DND-41 (cell line): Measurements from ENCODE around the gene EYA2.

ENCODE experiments used
- ATAC-seq: fragments of 200-7000 bp; cut with Tn5 transposase; 3 replicates; pipeline ENCODE4 v1.9.1; 2021; ENCODE audit warnings: low read depth; ENCODE audit not compliant: insufficient read depth
- DNase-seq: peaks from one replicate; pipeline ENCODE4 v3.0.0-alpha.2; 2020
- H2AFZ ChIP-seq: 2 replicates; pipeline ENCODE4 v1.6.0; 2012; ENCODE audit warnings: low read depth, low read length
- H3K27ac ChIP-seq: 2 replicates; pipeline ENCODE4 v1.5.1; 2012; ENCODE audit warnings: low read length, inconsistent platforms
- H3K27me3 ChIP-seq: fragments of 200-600 bp; sonication (generic); 2 replicates; pipeline ENCODE4 v1.6.0; 2012; ENCODE audit warnings: low read length, mild to moderate bottlenecking, inconsistent platforms; ENCODE audit not compliant: insufficient read depth, poor library complexity
- H3K36me3 ChIP-seq: 2 replicates; pipeline ENCODE4 v1.5.1; 2012; ENCODE audit warnings: low read length, inconsistent platforms; ENCODE audit not compliant: insufficient read depth
- H3K4me1 ChIP-seq: 2 replicates; pipeline ENCODE4 v1.5.1; 2012; ENCODE audit warnings: mild to moderate bottlenecking, low read length; ENCODE audit not compliant: insufficient read depth
- H3K4me2 ChIP-seq: 2 replicates; pipeline ENCODE4 v1.6.0; 2012; ENCODE audit warnings: mild to moderate bottlenecking, moderate library complexity, low read length, inconsistent platforms; ENCODE audit not compliant: insufficient read depth
- H3K4me3 ChIP-seq, 2 experiments: fragments of 200-600 bp in 1 of 2; shearing (Covaris generic) in 1 of 2; 2 replicates each; pipeline ENCODE4 v1.5.1; 2012 to 2016; ENCODE audit warnings: inconsistent platforms in 2 of 2, low read length in 2 of 2, mild to moderate bottlenecking in 2 of 2, low read depth in 1 of 2, moderate library complexity in 1 of 2
- H3K79me2 ChIP-seq: 2 replicates; pipeline ENCODE4 v1.6.0; 2012; ENCODE audit warnings: low read length, inconsistent platforms; ENCODE audit not compliant: insufficient read depth
- H3K9ac ChIP-seq: 2 replicates; pipeline ENCODE4 v1.6.0; 2012; ENCODE audit warnings: low read depth, mild to moderate bottlenecking, inconsistent platforms, low read length, moderate library complexity
- H3K9me3 ChIP-seq: 2 replicates; pipeline ENCODE4 v1.5.1; 2012; ENCODE audit warnings: low read length, moderate library complexity, mild to moderate bottlenecking, inconsistent platforms; ENCODE audit not compliant: insufficient read depth, severe bottlenecking
- H4K20me1 ChIP-seq: 2 replicates; pipeline ENCODE4 v1.6.0; 2012; ENCODE audit warnings: low read length; ENCODE audit not compliant: insufficient read depth
- EZH2 ChIP-seq: IDR thresholded peaks from 3 replicates; pipeline ENCODE4 v1.6.1; 2012; ENCODE audit warnings: borderline replicate concordance, low read depth, mild to moderate bottlenecking, moderate library complexity, low read length, inconsistent platforms; ENCODE audit not compliant: severe bottlenecking
- TF ChIP-seq, protein P1 (sequence below): IDR thresholded peaks from 2 replicates; pipeline ENCODE4 v1.5.1; 2012; ENCODE audit warnings: borderline replicate concordance, low read length, moderate library complexity, mild to moderate bottlenecking; ENCODE audit not compliant: poor library complexity, severe bottlenecking; ENCODE audit errors: extremely low read depth

The EYA2 gene

DNA sequence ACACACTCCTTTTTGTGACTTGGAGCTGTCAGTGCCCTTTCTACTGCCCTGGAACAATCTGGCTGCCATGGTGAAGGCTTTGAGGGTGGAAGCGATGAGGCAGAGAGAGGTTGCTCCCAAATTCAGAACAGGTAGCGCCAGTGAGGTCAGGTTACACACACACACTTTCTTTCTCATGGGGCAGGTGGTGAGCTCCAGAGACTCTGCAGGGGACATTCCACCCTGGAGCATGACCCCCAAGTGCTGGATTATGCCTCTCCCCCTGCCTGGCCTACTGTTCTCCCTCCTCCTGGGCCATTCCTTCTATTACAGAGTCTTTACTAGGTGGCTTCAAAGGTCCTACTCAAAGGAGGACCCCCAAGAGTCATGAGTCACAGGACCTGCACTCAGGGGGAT is 98.0 kb downstream of the EYA2 start:
- no peaks in the 10 kb centered on the region for H3K36me3 ChIP-seq
- TF ChIP-seq, protein P1, sequence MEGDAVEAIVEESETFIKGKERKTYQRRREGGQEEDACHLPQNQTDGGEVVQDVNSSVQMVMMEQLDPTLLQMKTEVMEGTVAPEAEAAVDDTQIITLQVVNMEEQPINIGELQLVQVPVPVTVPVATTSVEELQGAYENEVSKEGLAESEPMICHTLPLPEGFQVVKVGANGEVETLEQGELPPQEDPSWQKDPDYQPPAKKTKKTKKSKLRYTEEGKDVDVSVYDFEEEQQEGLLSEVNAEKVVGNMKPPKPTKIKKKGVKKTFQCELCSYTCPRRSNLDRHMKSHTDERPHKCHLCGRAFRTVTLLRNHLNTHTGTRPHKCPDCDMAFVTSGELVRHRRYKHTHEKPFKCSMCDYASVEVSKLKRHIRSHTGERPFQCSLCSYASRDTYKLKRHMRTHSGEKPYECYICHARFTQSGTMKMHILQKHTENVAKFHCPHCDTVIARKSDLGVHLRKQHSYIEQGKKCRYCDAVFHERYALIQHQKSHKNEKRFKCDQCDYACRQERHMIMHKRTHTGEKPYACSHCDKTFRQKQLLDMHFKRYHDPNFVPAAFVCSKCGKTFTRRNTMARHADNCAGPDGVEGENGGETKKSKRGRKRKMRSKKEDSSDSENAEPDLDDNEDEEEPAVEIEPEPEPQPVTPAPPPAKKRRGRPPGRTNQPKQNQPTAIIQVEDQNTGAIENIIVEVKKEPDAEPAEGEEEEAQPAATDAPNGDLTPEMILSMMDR: no peak
- no peak for TF ChIP-seq EZH2
- no peaks in the 10 kb centered on the region for H4K20me1 ChIP-seq
- DNase-seq: no peak
- ATAC-seq: no peak
- H3K79me2 ChIP-seq: no peaks in the 10 kb centered on the region
- no peak overlapping the region for H3K4me2 ChIP-seq
- H3K4me1 ChIP-seq: peaks cover 6% of the 10 kb centered on the region; the same call in 1 of the 2 replicates
- no peak overlapping the region for H3K4me3 ChIP-seq
- H3K9me3 ChIP-seq: no peaks in the 10 kb centered on the region
- H3K9ac ChIP-seq: no peak overlapping the region
- H3K27me3 ChIP-seq: peaks cover 20% of the 10 kb centered on the region
- H3K27ac ChIP-seq: no peak overlapping the region
- H2AFZ ChIP-seq: no peak overlapping the region

DNA sequence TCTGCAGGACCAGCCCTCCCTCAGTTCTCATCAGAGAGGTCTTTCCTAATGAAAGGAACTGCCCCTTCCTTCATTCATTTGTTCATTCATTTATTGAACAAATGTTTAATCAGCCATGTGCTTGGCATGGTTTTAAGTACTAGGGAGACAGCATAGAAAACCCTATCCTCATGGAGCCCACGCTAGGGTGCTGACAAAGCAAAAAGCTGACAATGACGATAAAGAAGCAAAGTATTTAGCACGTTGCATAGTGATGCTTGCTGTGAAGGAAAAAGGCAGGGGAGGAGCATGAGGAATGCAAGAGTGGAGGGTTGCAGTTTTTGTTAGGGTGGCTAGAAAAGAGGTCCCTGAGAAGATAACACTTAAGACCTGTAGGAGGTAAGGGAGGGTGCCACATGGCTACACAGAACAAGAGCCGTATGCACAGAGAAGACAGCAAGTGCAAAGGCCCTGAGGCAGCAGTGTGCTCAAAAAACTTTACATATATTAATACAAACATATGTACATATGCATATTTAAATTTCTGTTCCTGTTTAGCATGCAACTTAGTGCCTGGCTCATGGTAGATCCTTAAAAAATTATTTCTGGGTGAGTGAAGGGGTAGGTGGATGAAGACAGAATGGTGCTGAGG is 98.9 kb downstream of the EYA2 start:
- Histone ChIP-seq H3K79me2 (no peaks in the 10 kb centered on the region), H4K20me1 (no peaks in the 10 kb centered on the region), H2AFZ (no peak overlapping the region), H3K36me3 (no peaks in the 10 kb centered on the region), H3K9me3 (no peaks in the 10 kb centered on the region), H3K9ac (no peak overlapping the region), H3K4me3 (no peak overlapping the region), H3K4me1 (peaks cover 6% of the 10 kb centered on the region; the same call in 1 of the 2 replicates), H3K4me2 (no peak overlapping the region), H3K27ac (no peak overlapping the region), H3K27me3 (peaks cover 20% of the 10 kb centered on the region)
- no peak for DNase-seq
- TF ChIP-seq, protein P1: no peak
- no peak for TF ChIP-seq EZH2
- no peak for ATAC-seq

DNA sequence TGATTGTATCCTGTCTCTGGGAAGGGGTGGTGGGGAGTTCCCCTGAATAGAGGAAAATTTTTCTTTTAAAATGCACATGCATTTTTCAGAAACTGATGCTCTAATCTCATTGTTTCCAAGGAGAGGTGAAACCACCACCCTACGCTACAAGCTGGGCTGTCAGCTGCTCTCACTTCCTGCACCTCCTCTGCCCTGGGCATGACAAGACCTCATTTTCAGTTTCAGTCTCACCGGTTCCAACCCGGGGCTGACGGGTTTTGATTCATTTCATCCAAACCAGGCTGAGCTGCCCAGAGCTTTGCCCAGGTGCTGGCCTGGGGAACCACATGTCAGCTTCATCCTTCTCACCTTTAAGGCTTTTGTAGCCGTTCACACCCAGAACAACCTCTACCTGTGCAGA is 99.7 kb downstream of the EYA2 start:
- H2AFZ ChIP-seq: no peak overlapping the region
- ATAC-seq: peak; percentile 85; the same call in 2 of the 3 replicates
- no peaks in the 10 kb centered on the region for H3K36me3 ChIP-seq
- peak; percentile 39 for DNase-seq
- no peaks in the 10 kb centered on the region for H4K20me1 ChIP-seq
- TF ChIP-seq EZH2: no peak
- TF ChIP-seq, protein P1: no peak
- no peaks in the 10 kb centered on the region for H3K79me2 ChIP-seq
- peaks cover 6% of the 10 kb centered on the region; the same call in 1 of the 2 replicates for H3K4me1 ChIP-seq
- H3K27me3 ChIP-seq: peaks cover 20% of the 10 kb centered on the region
- no peak overlapping the region for H3K9ac ChIP-seq
- H3K9me3 ChIP-seq: no peaks in the 10 kb centered on the region
- no peak overlapping the region for H3K27ac ChIP-seq
- no peak overlapping the region for H3K4me2 ChIP-seq
- no peak overlapping the region for H3K4me3 ChIP-seq
